ENCODE measurements around the gene EFR3B. TPM values are rescaled to one million over a fixed set of nuclear protein-coding genes. Genes with fewer than 3 reads are reported as not detected.

EFR3B gene
- total RNA-seq, 1 experiment from 2014 or later: 7.0 TPM

DNA sequence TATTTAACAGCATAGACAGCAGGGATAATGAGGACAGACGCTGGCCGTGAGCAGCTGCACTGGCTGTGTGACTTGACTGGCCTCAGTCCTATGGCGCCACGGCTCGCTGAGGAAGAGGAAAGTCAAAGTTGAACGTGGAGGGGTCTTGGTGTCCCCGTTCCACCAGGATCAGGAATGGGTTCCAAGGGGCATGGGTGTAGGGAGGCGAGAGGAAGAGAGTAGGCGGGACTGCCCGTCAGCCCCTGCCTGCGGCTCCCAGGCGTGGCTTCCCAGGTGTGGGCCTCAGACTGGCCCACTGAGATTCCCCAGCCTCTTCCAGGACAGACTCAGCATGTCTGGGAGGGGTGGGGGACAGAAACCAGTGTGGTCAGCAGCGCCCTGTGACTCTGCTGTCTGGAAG, 75.1 kb downstream of the EFR3B start:
- Histone ChIP-seq H2AFZ (ENCODE audit: low read length) (no peak overlapping the region), H2BK15ac (ENCODE audit: low read depth, low read length) (no peak overlapping the region), H3K4me1 (ENCODE audit: insufficient read depth, low read length) (no peaks in the 10 kb centered on the region), H2BK12ac (ENCODE audit: insufficient read length, low read depth, low read length) (no peak overlapping the region), H2AK5ac (ENCODE audit: insufficient read length, low read length) (no peak overlapping the region), H3K4ac (ENCODE audit: low read depth, low read length) (no peak overlapping the region), H2BK120ac (ENCODE audit: low read depth, low read length, poor library complexity, severe bottlenecking) (no peak overlapping the region), H2BK5ac (ENCODE audit: insufficient read length, low read length) (no peak overlapping the region), H3K9ac (ENCODE audit: extremely low read depth, insufficient read length, low read length) (no peak overlapping the region), H4K5ac (ENCODE audit: insufficient read length, low read depth, low read length) (no peak overlapping the region), H2BK20ac (ENCODE audit: low read depth, low read length, poor library complexity, severe bottlenecking) (no peak overlapping the region), H4K91ac (ENCODE audit: insufficient read length, low read depth, low read length) (no peak overlapping the region), H3K14ac (ENCODE audit: insufficient read depth, low read length) (no peak overlapping the region), H4K8ac (replicated peaks; ENCODE audit: insufficient read length, low read depth, low read length) (no peak overlapping the region), H3K27ac (ENCODE audit: insufficient read length, low read depth, low read length) (no peak overlapping the region), H3K23ac (ENCODE audit: insufficient read length, low read depth, low read length) (no peak overlapping the region), H3K79me1 (ENCODE audit: insufficient read depth, low read depth, low read length, poor library complexity, severe bottlenecking) (no peaks in the 10 kb centered on the region), H4K20me1 (ENCODE audit: control insufficient read depth, insufficient read depth, insufficient read length) (no peaks in the 10 kb centered on the region), H3K9me3 (ENCODE audit: control insufficient read depth, low read depth, low read length) (no peaks in the 10 kb centered on the region), H3K27me3 (ENCODE audit: insufficient read depth, low read length) (no peaks in the 10 kb centered on the region), H3K79me2 (ENCODE audit: insufficient read depth, low read length) (no peaks in the 10 kb centered on the region), H3K23me2 (ENCODE audit: insufficient read length, low read depth, low read length, poor library complexity, severe bottlenecking) (no peaks in the 10 kb centered on the region), H3K4me2 (ENCODE audit: insufficient read depth, insufficient read length, low read length) (no peak overlapping the region), H3K18ac (ENCODE audit: insufficient read length, low read depth, low read length) (no peak overlapping the region), H3T11ph (ENCODE audit: low read length) (no peak overlapping the region), H3K56ac (ENCODE audit: insufficient read length, low read depth, low read length) (no peak overlapping the region)
- Mint-ChIP-seq H3K9me3 (no peaks in the 10 kb centered on the region), H3K27ac (no peak overlapping the region; a peak in 1 of 7 replicates), H3K4me1 (peaks cover 11 to 14% of the 10 kb centered on the region in 2 experiments), H3K36me3 (ENCODE audit: insufficient read depth in 1 of 3, low read depth in 3 of 3) (peaks cover 0 to 3% (median 0%) of the 10 kb centered on the region in 3 experiments; a peak in 2 of 7 replicates), H3K27me3 (ENCODE audit: low read depth) (no peaks in the 10 kb centered on the region; the same call in 1 of the 2 replicates), H3K4me3 (no peak overlapping the region)
- no CpG with 5 or more reads among the region's 13 CpGs for WGBS (ENCODE audit: extremely low coverage, insufficient read length, low lambda C conversion rate)
- DNase-seq: no peak
- no peak for TF ChIP-seq CTCF (conservative IDR thresholded peaks at IDR 0.05)
